Measurements from ENCODE around the gene CLIC3.
A peak's percentile ranks its signal among the peaks of the same experiment; 100 is the strongest.

The CLIC3 gene, protein sequence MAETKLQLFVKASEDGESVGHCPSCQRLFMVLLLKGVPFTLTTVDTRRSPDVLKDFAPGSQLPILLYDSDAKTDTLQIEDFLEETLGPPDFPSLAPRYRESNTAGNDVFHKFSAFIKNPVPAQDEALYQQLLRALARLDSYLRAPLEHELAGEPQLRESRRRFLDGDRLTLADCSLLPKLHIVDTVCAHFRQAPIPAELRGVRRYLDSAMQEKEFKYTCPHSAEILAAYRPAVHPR

DNA sequence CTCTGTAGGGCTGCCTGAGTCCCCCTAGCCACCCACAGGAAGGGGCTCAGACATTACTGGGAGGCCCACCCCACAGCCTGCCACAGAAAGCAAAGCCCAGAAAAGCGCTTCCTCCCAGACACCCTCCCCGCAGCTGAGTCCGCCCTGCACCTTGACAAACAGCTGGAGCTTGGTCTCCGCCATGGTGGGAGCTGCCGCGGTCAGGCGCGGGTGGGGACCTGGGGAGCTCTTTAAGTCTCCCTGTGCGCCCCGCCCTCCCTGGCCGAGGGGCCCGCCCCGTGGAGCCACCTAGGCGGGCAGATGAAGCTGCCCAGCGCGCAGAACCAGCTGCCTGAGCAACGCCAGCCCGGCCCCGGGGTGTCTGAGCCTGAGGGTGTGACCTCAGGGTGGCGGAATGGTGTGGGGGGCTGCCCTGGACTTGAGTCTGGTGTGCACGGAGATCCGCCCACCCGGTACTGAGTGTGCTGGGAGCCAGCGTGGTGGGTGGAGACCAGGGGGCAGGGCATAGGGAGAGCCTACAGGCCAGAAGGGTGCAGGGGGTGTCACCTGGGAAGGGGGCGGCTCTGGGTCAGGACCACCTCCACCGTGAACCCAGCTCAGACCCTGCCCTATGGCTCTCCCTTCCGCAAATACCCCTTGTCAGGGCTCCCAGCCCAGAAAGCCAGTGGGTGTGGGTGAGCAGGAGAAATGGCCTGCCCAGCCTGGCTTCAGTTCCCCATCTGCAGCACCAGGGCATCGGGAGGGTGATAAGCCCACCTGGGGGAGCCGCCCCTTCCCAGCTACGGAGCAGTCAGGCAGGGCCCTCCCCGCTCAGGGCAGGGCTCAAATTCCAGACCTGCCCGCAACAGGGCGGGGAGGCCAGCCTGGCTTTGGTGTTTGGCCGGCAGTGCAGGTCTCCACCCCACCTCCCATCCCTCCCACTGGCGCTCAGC is at the start of gene CLIC3:
TSS of gene CLIC3 (minus strand) at position 208 of the 932 bp plus-strand sequence. CDS start at position 183, 25 bp downstream.
- POLR2A ChIA-PET, result interaction anchor here (0.8 to 1.6 kb wide), 3 partner anchors 30 to 148 kb away, joined by 3 read pairs; no protein-coding TSS in a partner anchor
- CTCF ChIA-PET, result interaction anchor here (0.6 to 2.5 kb wide), 4 partner anchors 33 to 53 kb away, joined by 3 to 17 read pairs (median 6); partner anchors contain the start of gene ABCA2
- DNase-seq (ENCODE audit: low read depth, low spot score), result no peak
- TF ChIP-seq, protein P1, sequence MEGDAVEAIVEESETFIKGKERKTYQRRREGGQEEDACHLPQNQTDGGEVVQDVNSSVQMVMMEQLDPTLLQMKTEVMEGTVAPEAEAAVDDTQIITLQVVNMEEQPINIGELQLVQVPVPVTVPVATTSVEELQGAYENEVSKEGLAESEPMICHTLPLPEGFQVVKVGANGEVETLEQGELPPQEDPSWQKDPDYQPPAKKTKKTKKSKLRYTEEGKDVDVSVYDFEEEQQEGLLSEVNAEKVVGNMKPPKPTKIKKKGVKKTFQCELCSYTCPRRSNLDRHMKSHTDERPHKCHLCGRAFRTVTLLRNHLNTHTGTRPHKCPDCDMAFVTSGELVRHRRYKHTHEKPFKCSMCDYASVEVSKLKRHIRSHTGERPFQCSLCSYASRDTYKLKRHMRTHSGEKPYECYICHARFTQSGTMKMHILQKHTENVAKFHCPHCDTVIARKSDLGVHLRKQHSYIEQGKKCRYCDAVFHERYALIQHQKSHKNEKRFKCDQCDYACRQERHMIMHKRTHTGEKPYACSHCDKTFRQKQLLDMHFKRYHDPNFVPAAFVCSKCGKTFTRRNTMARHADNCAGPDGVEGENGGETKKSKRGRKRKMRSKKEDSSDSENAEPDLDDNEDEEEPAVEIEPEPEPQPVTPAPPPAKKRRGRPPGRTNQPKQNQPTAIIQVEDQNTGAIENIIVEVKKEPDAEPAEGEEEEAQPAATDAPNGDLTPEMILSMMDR (IDR thresholded peaks at IDR 0.05; ENCODE audit: insufficient read depth, low read length, missing control alignments), result no peak
- H3K4me3 ChIP-seq (ENCODE audit: low read depth, low read length), result peak within 1 kb of the TSS; percentile 38

DNA sequence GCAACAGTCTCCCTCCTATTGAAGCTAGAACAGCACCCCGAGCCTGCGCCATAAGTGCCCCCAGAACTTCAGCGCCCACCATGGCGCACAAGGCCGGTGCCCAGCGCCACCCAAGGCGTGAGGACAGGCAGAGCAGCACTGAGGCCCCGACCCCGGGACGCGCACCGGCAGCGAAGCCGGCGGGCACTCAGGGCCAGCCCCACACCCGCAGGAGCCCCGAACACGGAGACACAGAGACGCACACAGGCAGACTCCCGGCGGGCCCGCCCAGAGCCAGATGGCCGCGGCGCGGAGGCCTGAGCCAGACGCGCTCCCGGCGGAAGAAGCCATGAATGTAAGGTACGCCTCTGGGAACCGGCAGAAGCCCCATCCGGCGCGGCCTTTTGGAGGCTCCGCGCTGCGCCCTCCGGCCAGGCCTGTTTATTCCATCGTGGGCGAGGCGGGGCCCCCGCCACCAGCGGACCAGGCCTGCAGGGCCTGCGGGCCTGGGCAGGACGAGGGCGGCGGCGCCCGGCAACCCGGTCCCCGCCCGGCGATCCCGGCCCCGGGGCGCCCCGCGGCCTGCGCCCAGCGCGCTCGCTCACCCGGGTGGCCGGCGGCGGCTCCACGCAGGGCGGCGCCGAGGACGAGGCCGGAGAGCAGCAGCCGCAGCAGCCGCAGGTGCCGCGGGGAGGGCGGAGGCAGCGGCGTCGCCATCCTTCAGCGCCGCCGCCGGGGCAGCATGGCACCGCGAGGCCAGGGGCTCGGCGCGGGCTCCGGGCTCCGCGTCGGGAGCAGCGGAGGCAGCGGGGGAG is 49.1 kb upstream of the CLIC3 start:
- CTCF ChIA-PET, result interaction anchor here (0.6 to 10.9 kb wide), 15 partner anchors 10 to 257 kb away, joined by 3 to 364 read pairs (median 7); partner anchors contain the start of genes ABCA2, CYSRT1, FUT7 and RNF208
- no peak for DNase-seq (ENCODE audit: low read depth, low spot score)
- H3K4me3 ChIP-seq (ENCODE audit: low read depth, low read length), result peak overlapping the region; percentile 65
- TF ChIP-seq, protein P1 (IDR thresholded peaks at IDR 0.05; ENCODE audit: insufficient read depth, low read length, missing control alignments), result no peak
- POLR2A ChIA-PET, result no interaction called here

DNA sequence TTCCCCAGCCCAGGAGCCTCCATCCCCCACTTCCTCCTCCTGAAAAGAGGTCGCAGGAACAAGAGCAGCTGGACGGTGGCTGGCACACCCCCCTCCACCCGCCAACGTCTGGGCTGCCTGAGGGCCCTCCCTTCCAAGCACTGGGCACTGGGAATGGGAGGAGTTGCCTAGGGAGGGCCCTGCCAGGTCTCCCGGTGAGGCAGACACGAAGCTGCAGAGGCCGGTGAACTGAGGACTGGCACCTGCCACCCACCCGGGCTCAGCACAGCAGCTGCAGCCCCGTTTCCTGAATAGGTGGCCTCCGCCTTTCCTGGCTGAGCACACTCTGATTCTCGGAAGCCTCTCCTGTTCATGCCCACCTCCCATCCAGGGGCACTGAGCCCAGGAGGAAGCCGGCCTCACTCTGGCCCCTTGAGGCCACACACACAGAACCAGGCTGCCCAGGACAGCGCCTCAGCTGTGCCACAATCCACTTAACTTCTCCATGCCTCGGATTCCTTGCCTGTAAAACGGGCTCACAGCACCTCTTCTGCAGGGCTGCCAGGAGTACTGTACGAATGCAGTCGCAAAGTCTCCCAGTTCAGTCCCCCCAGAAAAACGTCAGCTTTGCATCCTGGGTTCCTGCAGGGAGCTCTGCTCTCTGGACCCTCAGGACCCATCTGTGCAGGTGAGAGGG is 48.3 kb upstream of the CLIC3 start:
- TF ChIP-seq, protein P1 (IDR thresholded peaks at IDR 0.05; ENCODE audit: insufficient read depth, low read length, missing control alignments), result no peak
- ChIA-PET CTCF (interaction anchor here (0.6 to 2.6 kb wide), 13 partner anchors 8 to 192 kb away, joined by 3 to 36 read pairs (median 4); partner anchors contain the start of genes ABCA2, FUT7, RNF224 and SAPCD2), POLR2A (no interaction called here)
- H3K4me3 ChIP-seq (ENCODE audit: low read depth, low read length), result peak overlapping the region; percentile 65
- DNase-seq (ENCODE audit: low read depth, low spot score), result no peak

DNA sequence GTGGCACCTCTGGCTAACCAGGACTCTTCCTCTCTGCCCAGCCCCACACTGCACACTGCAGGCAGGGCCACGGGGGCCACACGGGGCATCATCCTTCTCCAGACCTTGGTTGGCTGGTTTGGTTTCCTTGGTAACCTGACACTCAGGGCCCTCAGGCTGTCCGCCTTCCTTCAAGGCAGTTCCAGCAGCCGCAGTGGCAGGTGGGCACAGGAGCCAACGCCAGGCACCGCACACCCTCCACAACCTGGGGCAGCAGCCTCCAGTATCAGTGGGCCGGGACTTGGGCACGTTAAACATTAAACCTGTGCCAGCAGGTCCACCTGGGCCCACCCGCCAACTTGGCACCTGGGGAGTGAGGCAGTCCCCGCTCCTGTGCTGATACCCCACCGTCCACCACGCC is 47.7 kb upstream of the CLIC3 start:
- DNase-seq (ENCODE audit: low read depth, low spot score), result no peak
- TF ChIP-seq, protein P1 (IDR thresholded peaks at IDR 0.05; ENCODE audit: insufficient read depth, low read length, missing control alignments), result no peak
- no peak overlapping the region for H3K4me3 ChIP-seq (ENCODE audit: low read depth, low read length)
- POLR2A ChIA-PET, result no interaction called here
- CTCF ChIA-PET, result interaction anchor here (0.6 to 2.6 kb wide), 10 partner anchors 9 to 96 kb away, joined by 3 to 36 read pairs (median 6); partner anchors contain the start of genes ABCA2, FUT7 and SAPCD2

DNA sequence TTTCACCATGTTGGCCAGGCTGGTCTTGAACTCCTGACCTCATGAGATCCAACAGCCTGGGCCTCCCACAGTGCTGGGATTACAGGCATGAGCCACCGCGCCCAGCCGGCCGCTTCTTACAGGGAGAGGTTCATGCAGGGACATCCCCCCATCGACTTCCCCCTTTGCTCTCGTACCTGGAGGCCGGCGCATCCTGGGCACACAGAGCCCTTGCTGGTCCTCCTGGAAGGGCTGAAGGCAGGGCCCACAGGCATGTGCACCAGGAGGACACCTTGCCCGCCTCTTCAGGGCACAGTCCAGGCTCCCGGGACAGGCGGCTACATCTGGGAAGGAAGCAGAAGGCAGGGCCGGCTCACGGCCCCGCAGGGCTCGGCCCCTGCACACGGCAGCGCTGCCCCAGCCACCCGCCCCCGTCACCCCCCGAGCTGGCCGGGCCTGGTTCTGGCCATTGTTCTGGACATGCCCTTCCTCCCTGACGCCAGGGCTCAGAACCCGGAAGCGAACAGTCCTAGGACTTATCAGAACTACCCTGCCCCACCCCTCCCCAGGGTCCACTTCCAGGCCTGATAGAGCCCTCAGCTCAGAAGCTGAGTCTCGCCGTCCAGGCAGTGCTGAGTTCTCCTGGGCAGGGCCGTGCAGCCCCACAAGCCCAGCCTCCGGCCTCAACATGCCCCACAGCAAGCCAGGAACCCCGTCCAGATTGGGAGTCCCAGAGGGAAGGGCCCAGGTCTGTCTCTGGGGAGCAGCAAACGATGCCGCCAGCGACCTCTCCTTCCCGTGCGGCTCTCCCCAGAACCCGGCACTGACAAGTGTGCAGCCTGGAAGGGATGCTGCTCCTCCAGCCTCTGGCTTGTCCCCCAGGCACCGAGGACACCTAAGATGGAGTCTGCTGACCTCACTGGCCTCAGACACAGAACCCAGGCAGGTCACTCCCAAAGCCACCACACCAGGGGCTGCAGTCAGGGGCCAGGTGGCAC is 46.7 kb upstream of the CLIC3 start:
- no peak overlapping the region for H3K4me3 ChIP-seq (ENCODE audit: low read depth, low read length)
- no peak for DNase-seq (ENCODE audit: low read depth, low spot score)
- ChIA-PET CTCF (interaction anchor here (0.6 to 4.4 kb wide), 8 partner anchors 8 to 24 kb away, joined by 3 to 36 read pairs (median 6); partner anchors contain the start of genes ABCA2 and FUT7), POLR2A (no interaction called here)
- TF ChIP-seq, protein P1 (IDR thresholded peaks at IDR 0.05; ENCODE audit: insufficient read depth, low read length, missing control alignments), result no peak
